GM12873 (cell line): ENCODE measurements around the gene ANKRD66.

ENCODE experiments used
- CTCF ChIP-seq: IDR thresholded peaks from 2 replicates; pipeline ENCODE4 v1.5.1; 2012; ENCODE audit warnings: low read depth, mild to moderate bottlenecking, moderate library complexity, low read length, control low read depth; ENCODE audit not compliant: insufficient read depth; ENCODE audit errors: missing control alignments

Gene ANKRD66

GRCh38 chr6:46784535-46784934 is 37.8 kb downstream of the ANKRD66 start:
- TF ChIP-seq CTCF = no peak

DNA sequence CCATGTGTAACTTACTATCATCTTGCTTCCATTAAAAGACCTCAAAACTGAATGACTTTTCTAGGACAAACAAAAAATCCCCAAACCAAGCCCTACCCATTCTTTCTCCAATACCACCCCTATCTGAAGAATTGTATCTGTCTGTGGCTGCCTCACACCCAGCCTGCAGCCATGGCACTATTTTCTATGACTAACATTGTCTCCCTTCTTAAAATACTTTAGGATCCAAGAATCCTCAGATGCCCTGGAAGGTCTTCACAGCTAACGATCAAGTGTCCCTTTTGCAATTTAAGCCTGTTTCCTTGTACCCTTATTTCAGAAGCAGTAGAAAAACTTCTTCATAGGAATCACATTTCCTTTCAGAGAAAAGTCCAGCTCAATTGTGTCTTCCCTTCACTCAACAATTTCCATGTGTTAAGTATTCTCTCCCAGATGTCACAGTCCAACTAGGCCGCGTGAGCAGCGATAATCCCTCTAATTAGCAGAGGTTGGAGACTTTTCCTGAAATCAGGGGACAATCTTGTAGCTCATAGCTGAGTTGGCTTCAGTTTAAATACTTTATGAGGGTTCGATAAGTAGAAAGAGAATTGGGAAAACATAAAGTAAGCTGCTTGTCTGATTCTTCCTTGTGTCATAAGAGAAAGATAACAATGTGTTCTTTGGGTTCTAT is 41.3 kb downstream of the ANKRD66 start:
- no peak for TF ChIP-seq CTCF

- TF ChIP-seq CTCF = no peak
Measured at GRCh38 chr6:46788791-46789190, 42.1 kb downstream of the ANKRD66 start.

- TF ChIP-seq CTCF = no peak
Measured at GRCh38 chr6:46789434-46790354, 43.0 kb downstream of the ANKRD66 start.

DNA sequence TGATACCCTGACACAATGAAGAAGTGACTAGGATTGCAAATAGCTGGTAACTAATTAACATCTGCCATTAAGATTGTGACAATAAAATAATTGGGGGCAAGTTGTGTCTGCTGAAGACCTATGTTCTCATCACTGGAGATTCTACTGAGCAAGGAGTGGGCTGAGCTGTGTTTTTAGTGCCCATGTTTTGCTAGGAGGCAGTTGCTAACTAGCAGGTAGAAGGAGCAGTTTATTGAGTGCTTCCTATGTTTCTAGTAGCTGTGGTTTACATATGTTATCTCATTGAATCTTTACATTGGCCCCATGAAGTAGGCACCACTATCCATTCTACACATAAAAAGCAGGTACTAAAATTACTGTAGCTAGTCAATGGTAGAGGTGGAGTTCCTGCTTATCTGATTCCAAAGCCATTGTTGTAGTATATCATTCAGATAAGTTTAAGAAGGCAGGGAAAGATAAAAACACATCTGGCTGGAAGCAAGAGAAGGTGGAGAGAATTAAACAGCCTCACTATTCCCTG is 43.7 kb downstream of the ANKRD66 start:
- no peak for TF ChIP-seq CTCF

DNA sequence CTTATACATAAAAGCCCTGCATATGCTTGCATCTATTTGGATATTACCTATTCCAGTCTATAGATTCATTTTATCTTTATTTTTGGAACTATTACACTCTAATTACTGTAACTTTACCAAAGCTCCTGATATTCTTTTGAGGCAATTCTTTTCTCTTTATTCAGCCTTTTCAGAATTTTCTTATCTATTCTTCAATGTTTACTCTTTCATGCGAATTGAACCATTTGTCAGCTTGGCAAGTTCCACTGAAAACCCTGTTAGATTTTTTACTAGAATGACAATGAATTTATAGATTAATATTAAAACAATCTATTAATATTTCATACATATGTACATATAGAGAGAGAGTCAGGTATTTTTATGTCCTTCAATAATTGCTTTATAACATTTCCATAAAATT is 45.9 kb downstream of the ANKRD66 start:
- no peak for TF ChIP-seq CTCF

DNA sequence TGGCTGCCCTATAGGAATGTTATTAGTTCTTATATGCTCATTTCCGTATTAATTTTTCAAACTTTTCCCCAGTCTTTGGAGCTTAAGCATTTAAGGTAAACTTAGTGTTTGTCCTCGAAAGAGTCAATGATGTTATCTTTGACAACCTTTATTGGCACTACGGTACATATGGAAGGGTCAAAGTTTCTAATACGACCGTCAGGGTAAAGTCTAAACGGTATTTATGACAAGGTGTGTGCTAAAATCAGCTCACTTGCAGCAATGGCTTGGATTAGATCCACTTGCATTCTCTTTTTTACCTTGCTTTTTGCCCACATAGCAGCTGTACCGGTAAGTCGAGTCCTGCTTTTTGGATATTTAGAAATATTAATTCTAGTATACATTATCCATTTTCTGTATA is 46.4 kb downstream of the ANKRD66 start, which contains the start of gene MEP1A:
TSS of gene MEP1A (plus strand) at position 252 of the 400 bp plus-strand sequence. CDS start at position 262, 10 bp downstream.
- no peak for TF ChIP-seq CTCF
